K562 (cell line): Measurements from ENCODE around the gene KCNH2. TPM values are rescaled to one million over a fixed set of nuclear protein-coding genes. Genes with fewer than 3 reads are reported as not detected.

Experiments
- CREBBP ChIP-seq: IDR thresholded peaks from one replicate; pipeline ENCODE4 v1.6.1; 2012; ENCODE audit warnings: low read depth, mild to moderate bottlenecking, control low read depth, inconsistent platforms, low read length
- DEAF1 ChIP-seq: fragments of 450-650 bp; formaldehyde crosslinking; IDR thresholded peaks from 2 replicates; pipeline ENCODE4 v1.4.0; 2020; ENCODE audit warnings: mild to moderate bottlenecking, moderate library complexity
- EGR1 ChIP-seq: fragments of 450-650 bp; conservative IDR thresholded peaks from 2 replicates; pipeline ENCODE4 v1.6.1; 2017; ENCODE audit warnings: mild to moderate bottlenecking
- HNRNPUL1 ChIP-seq: fragments of 200-400 bp; formaldehyde crosslinking; IDR thresholded peaks from 2 replicates; pipeline ENCODE4 v1.6.1; 2017; ENCODE audit warnings: low read length
- JUN ChIP-seq, 2 experiments: sonication (generic) in 1 of 2; formaldehyde crosslinking in 1 of 2; IDR thresholded peaks; 2 replicates each; pipeline versions ENCODE4 v1.6.1 to v1.8.0; 2012 to 2022; ENCODE audit warnings: borderline replicate concordance in 2 of 2, mild to moderate bottlenecking in 2 of 2, improper control_type of control experiment in 1 of 2, low read depth in 1 of 2, low read length in 1 of 2, missing genetic modification reagents in 1 of 2
- JUND ChIP-seq, 2 experiments: IDR thresholded peaks; 2 replicates in 1 of 2; 3 replicates in 1 of 2; pipeline ENCODE4 v1.6.1; 2011; ENCODE audit warnings: borderline replicate concordance in 2 of 2, low read depth in 2 of 2, low read length in 2 of 2, improper control_type of control experiment in 1 of 2, missing biosample characterization in 1 of 2, missing genetic modification characterization in 1 of 2, missing genetic modification reagents in 1 of 2
- MITF ChIP-seq: IDR thresholded peaks from 2 replicates; pipeline ENCODE4 v1.6.1; 2014; ENCODE audit warnings: antibody characterized with exemption
- MNT ChIP-seq, 2 experiments: fragments of 450-650 bp; conservative IDR thresholded peaks; 2 replicates each; pipeline ENCODE4 v1.6.1; 2017; ENCODE audit warnings: mild to moderate bottlenecking in 2 of 2, moderate library complexity in 2 of 2
- MYC ChIP-seq, 2 experiments: fragments of 250-450 bp in 1 of 2; sonication (Bioruptor Pico) in 1 of 2; IDR thresholded peaks; 2 replicates each; pipeline versions ENCODE4 v1.5.1 to v1.6.1; 2012 to 2021; ENCODE audit warnings: low read depth in 2 of 2, borderline replicate concordance in 1 of 2, improper control_type of control experiment in 1 of 2, low read length in 1 of 2, mild to moderate bottlenecking in 1 of 2, moderate library complexity in 1 of 2
- NFRKB ChIP-seq: fragments of 450-650 bp; IDR thresholded peaks from 2 replicates; pipeline ENCODE4 v1.6.1; 2016; ENCODE audit warnings: low read depth
- POLR3G ChIP-seq: IDR thresholded peaks from 2 replicates; pipeline ENCODE4 v1.6.1; 2011; ENCODE audit not compliant: insufficient read length, insufficient replicate concordance; ENCODE audit errors: extremely low read depth
- PPARD ChIP-seq: fragments of 250-450 bp; sonication (Bioruptor Pico); IDR thresholded peaks from 2 replicates; pipeline ENCODE4 v1.8.0; 2022; ENCODE audit warnings: inconsistent platforms, mild to moderate bottlenecking, moderate library complexity
- PRPF4 ChIP-seq: fragments of 200-400 bp; formaldehyde crosslinking; IDR thresholded peaks from one replicate; pipeline ENCODE4 v1.6.1; 2017; ENCODE audit warnings: low read length, low read depth, mild to moderate bottlenecking; ENCODE audit not compliant: insufficient read depth, poor library complexity, severe bottlenecking
- TAF7 ChIP-seq: fragments of 450-650 bp; IDR thresholded peaks from 2 replicates; pipeline ENCODE4 v1.6.1; 2016; ENCODE audit warnings: missing genetic modification characterization, missing compliant biosample characterization
- VEZF1 ChIP-seq: fragments of 200-800 bp; sonication (Bioruptor generic); IDR thresholded peaks from 2 replicates; pipeline ENCODE4 v1.6.1; 2017; ENCODE audit warnings: missing genetic modification characterization, missing compliant biosample characterization
- ZKSCAN8 ChIP-seq: fragments of 200-800 bp; sonication (Bioruptor generic); IDR thresholded peaks from 2 replicates; pipeline ENCODE4 v1.6.1; 2016; ENCODE audit warnings: missing genetic modification characterization, missing compliant biosample characterization
- ZNF253 ChIP-seq: fragments of 250-450 bp; sonication (Bioruptor Pico); conservative IDR thresholded peaks from 2 replicates; pipeline ENCODE4 v1.6.1; 2021; ENCODE audit warnings: mild to moderate bottlenecking
- ZNF274 ChIP-seq: IDR thresholded peaks from 2 replicates; pipeline ENCODE4 v1.6.1; 2011; ENCODE audit warnings: low read depth, mild to moderate bottlenecking, low read length, moderate library complexity, borderline replicate concordance
- ZNF316 ChIP-seq: fragments of 450-650 bp; IDR thresholded peaks from 2 replicates; pipeline ENCODE4 v1.6.1; 2016
- polyA plus RNA-seq, 8 experiments: library from polyadenylated mRNA; depleted of rRNA in 4 of 8; stranded (reverse) in 5 of 8; unstranded in 3 of 8; fragments of >200 nt; fragmentation: Nextera tagmentation in 2 of 8; fragmentation: Illumina TruSeq in 1 of 8; extraction: Ambion mirVana in 2 of 8; extraction: Trizol in 1 of 8; gene quantifications; 2 replicates each; pipeline versions ENCODE4 v1.2.1 to v1.2.3, GENCODE V29; 2011 to 2014; ENCODE audit warnings: inconsistent platforms in 1 of 8, missing spikeins in 1 of 8
- total RNA-seq, 7 experiments: library from RNA; depleted of rRNA in 6 of 7; stranded (reverse); fragments of >200 nt in 6 of 7; fragmentation: Illumina TruSeq in 2 of 7; extraction: Trizol in 2 of 7; gene quantifications; 2 replicates each; pipeline versions ENCODE4 v1.2.1 to v1.2.3, GENCODE V29; 2011 to 2021; ENCODE audit warnings: low replicate concordance in 1 of 7

Gene KCNH2
- total and polyA plus RNA-seq, 9 of the 15 experiments (the other 6 are each of a cell fraction or from before 2014, with no cell fraction given) = 18.1 to 368 (median 218) TPM

GRCh38 chr7:150976529-150977381, 1.4 kb downstream of the KCNH2 start (continued):
- TF ChIP-seq DEAF1 (CRISPR knock-in tag) (no peak), PRPF4 (no peak), MITF (no peak), EGR1 (0 out of 2 replicates have a peak, but pooled peaks have one; percentile 43), HNRNPUL1 (no peak), MNT (conservative IDR thresholded peaks at IDR 0.05) (no peak), PPARD (CRISPR knock-in tag) (no peak), ZNF316 (no peak), MYC (IDR thresholded peaks at IDR 0.05; ENCODE audit: low read depth, low read length) (no peak; the same call in 1 of the 2 replicates), MYC (CRISPR knock-in tag; IDR thresholded peaks at IDR 0.05; ENCODE audit: borderline replicate concordance, low read depth) (peak; percentile 41; the same call in 1 of the 2 replicates), JUND (IDR thresholded peaks at IDR 0.05; ENCODE audit: borderline replicate concordance, low read depth, low read length) (no peak), JUND (tag; IDR thresholded peaks at IDR 0.05; ENCODE audit: borderline replicate concordance, low read depth, low read length) (0 out of 3 replicates have a peak, but pooled peaks have one; percentile 13), NFRKB (no peak), VEZF1 (CRISPR knock-in tag) (peak; percentile 30; the same call in 1 of the 2 replicates), JUN (IDR thresholded peaks at IDR 0.05; ENCODE audit: borderline replicate concordance, low read depth, low read length) (no peak), JUN (CRISPR knock-in tag; IDR thresholded peaks at IDR 0.05; ENCODE audit: borderline replicate concordance) (peak; percentile 52; the same call in 1 of the 2 replicates), ZNF253 (no peak), CREBBP (no peak), ZKSCAN8 (CRISPR knock-in tag) (no peak), TAF7 (tag) (no peak), POLR3G (no peak), ZNF274 (no peak)
